Hematopoietic multipotent progenitor cell treated with erythropoietin and hydrocortisone succinate and interleukin-3 and kit ligand, for 15 days (in vitro differentiated cells): ENCODE measurements around the gene LARP4B.
"Not testable (repeated sequence)": the region's sequence is repeated elsewhere in the genome, so short reads cannot be mapped to it uniquely, and the experiment has no call there.

Source experiments
- DNase-seq: peaks from one replicate; pipeline ENCODE4 v3.0.0-alpha.2; 2015; ENCODE audit warnings: low spot score

LARP4B gene

DNA sequence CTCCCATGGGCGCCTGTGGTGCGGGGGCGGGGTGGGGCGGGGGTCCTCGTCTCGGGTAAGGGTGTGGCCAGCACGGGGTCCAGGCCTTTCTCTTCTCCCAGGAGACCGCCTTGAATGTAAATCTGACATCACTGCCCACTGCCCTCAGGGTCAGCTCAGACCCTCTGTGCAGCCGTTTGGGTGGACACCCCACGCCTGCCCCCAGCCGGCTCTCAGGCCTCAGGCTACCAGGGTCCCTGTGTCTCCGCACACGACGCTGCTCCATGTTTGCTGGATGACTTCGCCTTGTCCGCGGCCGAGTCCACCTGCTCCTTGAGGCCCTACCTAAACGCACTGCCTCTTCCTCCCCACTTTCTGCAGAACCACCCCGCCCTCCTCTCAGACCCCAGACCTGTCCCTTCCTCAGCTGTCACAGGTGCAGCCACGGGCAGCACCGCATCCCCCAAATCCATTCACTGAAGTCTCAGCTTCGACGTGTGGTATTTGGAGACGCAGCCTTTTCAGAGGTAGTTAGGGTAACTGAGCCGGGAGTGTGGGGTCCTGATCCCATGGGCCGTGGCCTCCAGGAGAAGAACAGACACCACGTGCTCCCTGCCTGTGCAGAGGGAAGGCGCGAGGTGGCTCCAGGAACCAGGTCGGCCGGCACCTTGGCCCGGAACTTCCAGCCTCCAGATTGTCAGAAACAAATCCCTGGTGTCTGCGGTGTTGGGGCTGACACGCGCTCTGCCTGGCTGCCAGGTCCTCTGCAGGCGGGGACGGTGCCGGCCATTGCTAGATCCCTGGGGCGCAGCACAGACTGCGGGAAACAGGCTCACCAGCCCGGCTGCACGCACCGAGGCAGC, 144.7 kb downstream of the LARP4B start:
- DNase-seq = no peak

- no peak for DNase-seq
Observed at GRCh38 chr10:785861-786214, 145.7 kb downstream of the LARP4B start.

DNA sequence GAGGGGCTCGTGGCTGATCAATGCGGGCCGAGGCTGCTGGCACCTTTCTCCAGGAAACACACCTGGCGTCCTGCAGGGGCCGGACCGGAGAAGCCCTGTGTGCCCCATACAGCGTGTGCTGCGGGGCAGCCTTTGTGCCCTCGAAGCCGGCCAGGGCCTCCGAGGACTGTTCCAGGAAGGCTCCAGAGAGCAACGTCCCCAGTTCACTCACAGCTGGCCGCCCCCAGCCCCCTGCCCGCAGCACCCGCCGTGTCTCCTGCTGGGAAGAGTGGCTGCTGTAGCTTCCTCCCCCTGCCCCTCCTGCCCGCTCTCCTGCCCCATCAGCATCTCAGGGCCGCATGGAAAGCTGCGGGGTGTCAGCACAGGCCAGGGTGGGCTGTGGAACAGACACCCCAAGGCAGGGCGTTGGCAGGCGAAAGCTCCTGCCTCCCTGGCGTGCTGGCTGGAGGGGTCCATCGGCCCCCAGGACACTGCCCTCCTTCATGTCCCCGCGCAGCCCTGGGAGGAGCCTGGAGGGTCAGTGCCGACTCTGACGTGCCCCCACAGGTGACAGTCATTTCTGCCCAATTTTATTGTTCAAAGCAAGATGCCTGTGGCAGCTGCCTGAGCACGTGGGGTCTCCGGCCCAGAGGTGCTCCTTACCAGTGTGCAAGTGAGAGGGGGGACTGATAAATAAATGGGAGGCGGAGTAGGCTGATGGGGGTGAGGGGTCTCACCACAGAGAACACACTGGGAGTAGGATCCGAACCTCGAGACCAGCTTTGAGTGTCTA, 146.2 kb downstream of the LARP4B start:
- DNase-seq = no peak

DNA sequence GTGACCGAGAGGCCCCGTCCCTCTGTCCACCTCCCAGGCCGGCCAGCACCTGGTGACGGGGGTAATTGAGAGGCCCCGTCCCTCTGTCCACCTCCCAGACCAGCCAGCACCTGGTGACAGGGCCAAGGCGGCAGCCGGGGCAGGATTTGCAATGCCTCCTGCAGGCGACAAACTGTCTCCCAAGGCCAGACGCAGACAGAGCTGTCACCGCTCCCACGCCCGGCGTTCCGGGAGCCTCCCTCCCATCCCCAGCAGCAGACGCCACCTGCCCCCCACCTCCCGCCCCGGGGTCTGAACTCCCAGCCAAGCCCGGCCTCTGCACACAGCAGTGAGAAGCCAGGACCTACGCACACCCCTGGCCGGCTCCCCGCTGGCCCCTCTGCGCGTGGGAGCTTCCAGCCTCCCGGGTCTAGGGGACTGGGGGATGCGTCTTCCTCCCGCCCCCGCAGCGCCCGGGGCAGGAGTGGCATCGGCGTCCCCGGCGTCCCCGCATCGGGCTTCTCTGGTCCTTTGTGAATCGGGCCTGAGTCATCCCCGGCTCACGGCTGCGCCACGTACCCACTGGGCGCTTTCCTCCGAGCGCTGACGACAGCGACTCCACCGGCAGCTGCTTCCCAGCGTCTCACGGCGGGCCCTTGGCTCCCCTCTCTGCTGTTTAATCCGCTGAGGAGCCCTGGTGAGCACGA, 147.0 kb downstream of the LARP4B start:
- DNase-seq = no peak

DNA sequence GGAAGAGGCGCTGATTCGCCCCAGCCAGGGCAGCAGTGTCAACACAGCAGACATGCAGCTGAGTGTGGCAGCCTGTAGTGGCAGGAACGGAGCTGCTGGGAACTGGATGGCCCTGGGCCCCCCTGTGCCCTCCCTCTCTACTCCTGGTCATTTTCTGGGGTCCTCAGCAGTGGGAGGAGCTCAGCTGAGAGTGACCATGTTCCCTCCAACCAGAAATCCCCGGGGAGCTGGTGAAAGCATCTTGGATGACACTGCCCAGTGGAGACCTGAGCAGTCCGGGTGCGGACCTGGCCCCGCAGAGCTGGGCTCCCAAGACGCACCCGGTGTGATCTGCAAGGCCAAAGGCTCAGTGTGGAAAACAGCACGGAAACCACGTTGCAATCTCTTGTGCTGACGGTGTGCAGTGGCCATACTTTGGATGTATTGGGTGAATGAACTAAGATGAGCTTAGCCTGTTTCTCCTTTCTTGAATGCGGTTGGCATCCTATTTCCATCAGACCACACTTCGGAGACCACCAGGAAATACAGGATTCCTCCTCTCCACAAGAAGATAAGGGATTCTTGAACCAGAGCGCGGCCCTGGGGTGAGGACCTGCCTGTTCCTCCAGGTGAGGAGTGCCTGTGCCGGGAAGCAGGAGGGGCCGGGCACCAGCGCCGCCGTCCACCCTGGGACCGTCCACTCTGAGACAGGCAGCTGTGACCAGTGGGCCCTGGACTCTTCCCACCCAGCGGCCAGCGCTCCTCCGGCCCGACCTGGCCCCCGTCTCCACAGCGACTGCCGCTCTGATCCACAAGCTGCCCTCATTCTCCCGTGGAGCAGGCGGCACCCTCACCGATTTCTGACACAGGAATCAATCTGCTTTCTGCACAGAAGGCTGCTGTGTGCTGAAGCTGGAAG, 148.5 kb downstream of the LARP4B start:
- no peak for DNase-seq

DNA sequence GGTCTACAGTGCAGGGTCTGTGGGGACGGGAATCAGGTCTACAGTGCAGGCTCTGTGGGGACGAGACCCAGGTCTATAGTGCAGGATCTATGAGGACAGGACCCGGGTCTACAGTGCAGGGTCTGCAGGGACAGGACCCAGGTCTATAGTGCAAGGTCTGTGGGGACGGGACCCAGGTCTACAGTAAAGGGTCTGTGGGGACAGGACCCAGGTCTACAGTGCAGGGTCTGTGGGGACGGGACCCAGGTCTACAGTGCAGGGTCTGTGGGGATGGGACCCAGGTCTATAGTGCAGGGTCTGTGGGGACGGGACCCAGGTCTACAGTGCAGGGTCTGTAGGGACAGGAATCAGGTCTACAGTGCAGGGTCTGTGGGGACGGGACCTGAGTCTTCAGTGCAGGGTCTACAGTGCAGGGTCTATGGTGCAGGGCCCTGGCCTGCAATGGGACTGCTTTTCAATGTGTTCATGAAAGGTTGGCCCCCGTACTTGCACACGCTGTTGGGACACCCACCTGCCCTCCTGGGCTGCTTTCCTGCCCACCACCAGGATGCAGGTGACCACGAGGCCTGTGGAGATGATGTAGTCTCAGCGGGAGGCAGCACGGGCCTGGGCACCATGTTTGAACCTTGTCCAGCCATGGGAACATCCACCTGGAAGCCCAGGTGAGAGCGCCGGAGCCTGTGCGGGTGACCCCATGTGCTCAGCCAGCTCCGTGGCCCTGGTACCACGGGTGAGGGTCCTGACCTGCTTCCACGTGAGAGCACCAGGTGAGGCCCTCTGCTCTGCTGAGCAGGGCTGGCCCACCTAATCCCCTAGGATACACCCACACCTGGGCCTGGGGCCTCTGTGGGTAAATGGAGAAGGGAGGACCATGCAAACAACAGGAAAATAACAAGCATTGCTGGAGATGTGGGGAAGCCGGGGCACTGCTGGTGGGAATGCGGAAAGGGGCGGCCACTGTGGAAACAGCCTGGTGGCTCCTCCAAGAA, 150.7 kb downstream of the LARP4B start:
- no peak for DNase-seq

DNA sequence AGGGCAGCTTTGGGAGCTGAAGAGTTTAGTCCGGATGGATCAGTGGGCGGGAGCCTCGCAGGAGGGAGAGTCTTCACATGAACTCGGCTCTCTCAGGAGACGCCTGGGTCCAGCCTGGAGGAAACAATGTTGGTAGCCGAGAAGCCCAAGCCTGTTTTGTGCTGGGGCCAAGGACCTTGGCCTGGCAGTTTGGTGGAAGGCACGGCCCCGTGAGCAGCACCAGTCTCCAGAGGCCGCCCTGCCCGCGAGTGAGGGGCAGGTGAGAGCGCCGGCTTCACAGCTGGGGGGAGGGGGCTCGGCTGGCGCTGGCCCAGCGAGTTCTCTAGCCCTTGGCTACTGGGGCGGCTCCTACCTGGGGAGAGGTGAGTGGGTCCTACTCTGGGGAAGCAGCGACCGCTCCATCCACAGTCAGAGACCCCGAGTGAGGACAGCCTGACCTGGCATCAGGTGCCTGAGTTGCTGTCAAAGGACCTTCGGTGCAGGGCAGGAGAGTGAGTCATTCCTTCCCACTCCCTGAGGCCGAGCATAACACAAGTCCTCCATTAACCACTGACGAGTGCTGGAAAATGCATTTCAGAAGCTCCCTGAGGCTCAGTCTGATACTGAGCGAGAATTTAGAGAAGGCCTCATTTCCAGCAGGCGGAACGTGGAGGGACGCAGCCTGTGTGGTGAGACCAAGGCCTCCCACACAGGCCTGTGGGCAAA, 152.7 kb downstream of the LARP4B start:
- no peak for DNase-seq

DNA sequence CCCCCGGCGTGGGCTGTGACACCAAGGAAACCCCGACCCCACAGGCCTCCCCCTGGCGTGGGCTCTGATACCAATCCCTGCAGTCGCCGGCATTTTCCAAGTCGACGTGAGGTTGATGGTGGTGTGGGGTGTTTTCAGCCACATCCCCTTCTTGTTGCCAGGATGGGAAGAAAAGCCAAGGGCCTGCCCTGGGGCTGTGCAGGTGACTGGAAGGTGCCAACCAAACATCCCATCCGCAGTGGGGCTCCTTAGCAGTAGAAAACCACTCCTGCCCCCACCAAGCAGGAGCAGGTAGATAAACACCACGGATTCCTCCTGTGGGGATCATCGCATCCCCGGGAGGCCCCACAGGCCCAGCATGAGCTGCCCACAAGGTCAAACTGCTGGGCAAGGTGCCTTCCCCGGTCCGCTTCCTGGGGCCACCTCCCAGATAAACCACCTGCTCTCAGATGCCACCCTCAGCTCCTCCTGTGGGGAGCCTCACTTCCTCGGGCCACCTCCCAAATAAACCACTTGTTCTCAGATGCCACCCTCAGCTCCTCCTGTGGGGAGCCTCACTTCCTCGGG, 153.5 kb downstream of the LARP4B start:
- no peak for DNase-seq

GRCh38 chr10:776772-777171, 154.7 kb downstream of the LARP4B start:
- no peak for DNase-seq

- DNase-seq = no peak
Observed at GRCh38 chr10:775245-776075, 156.0 kb downstream of the LARP4B start.

GRCh38 chr10:774661-775244, 156.8 kb downstream of the LARP4B start:
- no peak for DNase-seq

DNA sequence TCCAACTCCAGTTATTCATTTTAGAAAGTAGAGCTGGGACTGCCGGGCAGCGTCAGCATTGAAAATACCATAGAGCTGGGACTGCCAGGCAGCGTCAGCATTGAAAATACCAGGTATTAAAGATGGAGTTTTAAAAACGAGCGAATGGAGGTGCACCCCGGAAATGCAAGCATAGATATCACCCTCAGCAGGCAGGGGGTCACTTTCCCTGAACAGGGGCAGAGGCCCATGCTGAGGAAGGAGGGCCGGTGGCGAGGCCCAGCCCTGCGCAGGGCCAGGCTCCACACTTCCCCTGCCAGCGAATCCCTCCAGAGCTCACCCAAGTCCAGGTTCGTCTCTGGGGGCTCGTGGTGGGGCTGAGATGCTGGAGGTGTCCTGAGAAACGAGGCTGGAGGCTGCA, 157.3 kb downstream of the LARP4B start:
- no peak for DNase-seq

DNA sequence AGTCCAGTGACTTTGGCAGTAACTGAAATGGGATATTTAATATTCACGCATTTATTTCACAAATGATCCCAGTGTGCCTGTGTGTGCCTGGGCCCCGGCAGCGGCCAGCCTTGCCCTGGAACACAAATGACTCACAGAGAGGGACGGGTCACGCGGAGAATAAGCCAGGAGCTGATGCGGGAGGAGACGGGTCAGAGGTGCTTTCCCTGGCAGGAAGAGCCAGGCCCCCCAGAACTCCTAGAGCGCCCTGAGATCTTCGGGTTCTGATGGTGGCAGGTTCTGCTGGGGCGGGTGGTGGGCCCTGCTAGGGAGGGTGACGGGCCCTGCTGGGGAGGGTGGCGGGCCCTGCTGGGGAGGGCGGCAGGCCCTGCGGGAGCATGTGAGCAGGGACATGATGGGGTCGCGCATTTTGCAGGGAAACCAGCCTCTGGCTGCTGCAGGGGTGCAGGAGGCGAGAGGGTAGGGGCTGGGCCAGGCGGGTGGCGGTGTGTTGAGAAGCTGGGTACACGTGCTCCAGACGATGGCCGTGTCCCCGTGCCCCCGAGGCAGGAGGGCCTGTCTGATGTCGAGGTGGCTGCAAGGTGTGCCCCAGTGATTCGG, 157.8 kb downstream of the LARP4B start:
- DNase-seq = no peak

DNA sequence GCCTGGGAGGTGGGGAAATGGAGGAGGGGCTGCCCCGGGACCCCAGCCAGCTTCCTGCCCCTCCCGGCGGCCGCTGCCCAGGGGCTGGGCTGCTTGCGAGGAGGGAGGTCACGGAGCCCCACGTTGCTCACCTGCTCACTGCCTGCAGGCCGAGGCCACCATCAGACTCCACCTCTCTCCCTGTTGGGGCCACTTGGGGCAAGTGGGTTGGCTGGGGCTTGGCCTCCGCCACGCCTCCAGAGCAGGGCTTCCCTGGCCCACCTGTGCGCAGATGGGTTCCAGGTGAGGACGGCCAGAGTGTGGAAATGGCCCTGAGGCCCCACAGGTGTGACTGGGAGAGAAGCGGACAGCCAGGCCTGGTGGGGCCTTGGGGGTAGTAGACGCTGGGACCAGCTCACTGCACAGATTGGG, 159.3 kb downstream of the LARP4B start:
- no peak for DNase-seq

DNA sequence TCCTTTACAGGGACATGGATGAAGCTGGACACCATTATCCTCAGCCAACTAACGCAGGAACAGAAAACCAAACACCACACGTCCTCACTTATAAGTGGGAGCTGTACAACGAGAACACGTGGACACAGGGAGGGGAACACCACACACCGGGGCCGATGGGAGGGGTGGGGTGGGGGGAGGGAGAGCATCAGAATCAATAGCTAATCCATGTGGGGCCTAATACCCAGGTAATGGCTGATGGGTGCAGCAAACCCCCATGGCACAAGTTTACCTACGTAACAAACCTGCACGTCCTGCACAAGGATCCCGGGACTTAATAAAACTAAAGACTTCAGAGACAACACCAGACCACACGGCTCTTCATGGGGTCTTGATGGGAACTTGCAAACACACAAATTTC, 159.9 kb downstream of the LARP4B start:
- no peak for DNase-seq

DNA sequence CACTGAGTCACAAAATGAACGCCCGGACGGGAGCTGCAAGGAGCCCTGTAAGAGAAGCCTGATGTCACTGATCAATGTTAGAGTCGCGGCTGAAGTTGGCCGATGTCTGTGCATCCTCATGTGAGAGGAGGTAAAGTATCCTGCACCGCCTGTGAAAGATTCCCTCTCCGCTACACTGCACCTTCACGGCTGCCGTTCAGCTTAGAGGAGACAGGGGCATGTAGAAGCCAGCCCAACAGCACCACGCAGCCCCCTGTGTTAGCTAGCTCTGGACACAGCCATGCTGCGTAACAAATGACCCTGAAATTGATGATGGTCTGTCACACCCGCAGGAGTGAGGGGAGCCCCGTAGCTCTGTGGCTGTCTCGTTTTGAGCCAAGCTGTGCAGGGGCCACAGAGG, 160.5 kb downstream of the LARP4B start:
- no peak for DNase-seq

GRCh38 chr10:770048-770712, 161.3 kb downstream of the LARP4B start:
- not testable (repeated sequence) for DNase-seq
